GM08714 (cell line): ENCODE results near the gene SALL2.
"Not testable (repeated sequence)": the region's sequence is repeated elsewhere in the genome, so short reads cannot be mapped to it uniquely, and the experiment has no call there.

Source experiments
- H3K4me3 ChIP-seq: fragments of 200-500 bp; sonication (Bioruptor generic); 2 replicates; pipeline ENCODE4 v1.5.1; 2014; ENCODE audit warnings: mild to moderate bottlenecking, low read length, inconsistent platforms
- ZNF274 ChIP-seq: IDR thresholded peaks from 2 replicates; pipeline ENCODE4 v1.6.1; 2012; ENCODE audit warnings: mild to moderate bottlenecking, low read depth, low read length

Gene SALL2

GRCh38 chr14:21525962-21526671, at the start of gene SALL2:
Gene SALL2 (minus strand): TSS chr14:21526346. CDS start chr14:21526127, 219 bp downstream.
- TF ChIP-seq ZNF274, result no peak
- peak within 1 kb of the TSS; percentile 53 for H3K4me3 ChIP-seq

- no peak overlapping the region for H3K4me3 ChIP-seq
- TF ChIP-seq ZNF274, result no peak
Measured at GRCh38 chr14:21575661-21576060, 49.5 kb upstream of the SALL2 start.

- TF ChIP-seq ZNF274, result no peak
Measured at GRCh38 chr14:21572604-21573003, 46.5 kb upstream of the SALL2 start.

DNA sequence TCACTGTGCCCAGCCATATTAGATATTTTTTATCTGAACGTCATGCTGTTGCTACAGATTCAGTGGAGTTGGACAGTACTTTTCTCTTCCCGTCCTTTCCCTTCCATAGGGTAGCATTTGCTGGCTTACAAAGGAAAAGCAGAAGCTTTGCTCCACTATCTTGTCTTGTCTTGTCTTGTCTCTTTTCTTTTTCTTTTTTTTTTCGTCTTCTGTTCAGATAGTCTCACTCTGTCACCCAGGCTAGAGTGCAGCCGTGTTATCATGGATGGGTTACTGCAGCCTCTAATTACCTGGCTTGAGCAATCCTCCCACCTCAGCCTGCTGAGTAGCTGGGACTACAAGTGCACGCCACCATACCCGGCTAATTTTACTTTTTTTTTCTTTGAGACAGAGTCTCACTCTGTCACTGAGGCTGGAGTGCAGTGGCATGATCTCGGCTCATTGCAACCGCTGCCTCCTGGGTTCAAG, 32.6 kb upstream of the SALL2 start:
- TF ChIP-seq ZNF274, result no peak
- no peak overlapping the region for H3K4me3 ChIP-seq

More at GRCh38 chr14:21572604-21573003, 46.5 kb upstream of the SALL2 start:
- no peak overlapping the region for H3K4me3 ChIP-seq

GRCh38 chr14:21557084-21557901, 31.1 kb upstream of the SALL2 start:
- H3K4me3 ChIP-seq, result no peak overlapping the region; the same call in 1 of the 2 replicates
- no peak for TF ChIP-seq ZNF274

GRCh38 chr14:21556378-21557083, 30.4 kb upstream of the SALL2 start:
- no peak overlapping the region for H3K4me3 ChIP-seq
- TF ChIP-seq ZNF274, result no peak

DNA sequence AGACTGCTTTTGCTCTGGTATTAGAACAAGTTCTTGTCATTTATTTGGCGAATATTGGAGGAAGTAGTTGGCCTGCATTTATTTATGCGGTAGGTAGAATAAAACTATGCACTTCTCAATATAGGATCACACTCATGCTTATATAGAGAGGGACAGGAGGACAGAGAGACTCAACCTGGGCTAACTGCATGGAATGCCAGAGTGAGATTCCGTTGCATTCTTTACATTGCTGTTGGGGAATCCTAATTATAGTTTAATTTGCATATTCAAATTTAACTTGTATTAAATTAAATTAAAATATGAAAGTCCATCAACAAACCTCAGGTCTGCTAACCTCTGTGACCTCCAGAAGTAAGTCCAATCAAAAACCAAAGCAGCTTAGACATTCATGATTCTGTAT, 27.1 kb upstream of the SALL2 start:
- H3K4me3 ChIP-seq, result no peak overlapping the region
- no peak for TF ChIP-seq ZNF274

DNA sequence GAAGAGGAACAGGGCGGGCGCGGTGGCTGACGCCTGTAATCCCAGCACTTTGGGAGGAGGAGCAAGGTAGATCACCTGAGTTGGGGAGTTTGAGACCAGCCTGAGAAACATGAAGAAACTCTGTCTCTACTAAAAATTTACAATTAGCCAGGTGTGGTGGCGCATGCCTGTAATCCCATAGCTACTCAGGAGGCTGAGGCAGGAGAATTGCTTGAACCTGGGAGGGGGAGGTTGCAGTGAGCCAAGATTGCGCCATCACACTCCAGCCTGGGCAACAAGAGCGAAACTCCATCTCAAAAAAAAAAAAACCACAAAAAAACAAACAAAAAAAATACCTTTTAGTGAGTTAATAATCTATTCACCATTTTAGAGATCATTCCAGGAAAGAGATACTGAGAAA, 18.4 kb upstream of the SALL2 start:
- H3K4me3 ChIP-seq, result not testable (repeated sequence)

DNA sequence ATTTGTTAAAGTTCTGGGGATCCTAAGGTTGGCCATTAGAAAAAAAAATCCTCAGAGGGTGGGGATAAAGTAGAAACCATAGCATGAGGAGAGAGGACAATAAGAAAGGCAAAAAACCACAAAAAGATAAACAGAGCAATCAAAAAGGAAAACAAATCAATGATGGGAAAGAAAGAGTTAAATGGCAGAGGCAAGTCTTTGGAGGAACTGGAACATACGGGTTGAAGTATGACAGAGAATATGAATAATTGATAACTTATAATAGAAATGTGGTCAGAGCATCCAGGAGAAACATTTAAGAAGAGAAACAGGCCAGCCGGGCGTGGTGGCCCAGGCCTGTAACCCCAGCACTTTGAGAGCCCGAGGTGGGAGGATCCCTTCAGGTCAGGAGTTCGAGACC, 17.8 kb upstream of the SALL2 start:
- no peak overlapping the region for H3K4me3 ChIP-seq
- TF ChIP-seq ZNF274, result no peak

DNA sequence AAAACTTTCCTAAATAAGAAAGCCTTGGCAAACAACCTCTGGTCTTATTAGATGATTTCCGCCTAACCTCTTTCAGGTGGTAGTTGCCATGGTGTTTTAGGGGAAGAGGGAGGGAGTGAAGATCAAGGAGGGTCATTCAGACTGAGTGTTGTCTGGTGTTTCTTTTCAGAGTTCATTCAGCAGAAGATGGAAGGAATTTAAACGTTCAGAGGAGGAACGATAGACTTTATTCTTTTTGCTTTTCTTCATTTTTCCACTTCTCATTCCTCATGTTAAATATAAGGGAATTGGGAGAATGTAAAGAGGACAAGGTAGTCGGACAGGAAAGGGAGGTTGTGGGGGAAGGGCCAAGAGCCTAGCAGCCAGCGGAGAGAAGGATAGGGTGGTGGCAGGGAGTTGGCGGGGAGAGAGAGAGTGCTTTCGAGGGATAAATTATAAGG, 17.4 kb upstream of the SALL2 start:
- no peak for TF ChIP-seq ZNF274

GRCh38 chr14:21541413-21542074, 15.4 kb upstream of the SALL2 start:
- no peak overlapping the region for H3K4me3 ChIP-seq
- TF ChIP-seq ZNF274, result no peak

More for the DNA sequence above, 17.4 kb upstream of the SALL2 start:
- no peak overlapping the region for H3K4me3 ChIP-seq

DNA sequence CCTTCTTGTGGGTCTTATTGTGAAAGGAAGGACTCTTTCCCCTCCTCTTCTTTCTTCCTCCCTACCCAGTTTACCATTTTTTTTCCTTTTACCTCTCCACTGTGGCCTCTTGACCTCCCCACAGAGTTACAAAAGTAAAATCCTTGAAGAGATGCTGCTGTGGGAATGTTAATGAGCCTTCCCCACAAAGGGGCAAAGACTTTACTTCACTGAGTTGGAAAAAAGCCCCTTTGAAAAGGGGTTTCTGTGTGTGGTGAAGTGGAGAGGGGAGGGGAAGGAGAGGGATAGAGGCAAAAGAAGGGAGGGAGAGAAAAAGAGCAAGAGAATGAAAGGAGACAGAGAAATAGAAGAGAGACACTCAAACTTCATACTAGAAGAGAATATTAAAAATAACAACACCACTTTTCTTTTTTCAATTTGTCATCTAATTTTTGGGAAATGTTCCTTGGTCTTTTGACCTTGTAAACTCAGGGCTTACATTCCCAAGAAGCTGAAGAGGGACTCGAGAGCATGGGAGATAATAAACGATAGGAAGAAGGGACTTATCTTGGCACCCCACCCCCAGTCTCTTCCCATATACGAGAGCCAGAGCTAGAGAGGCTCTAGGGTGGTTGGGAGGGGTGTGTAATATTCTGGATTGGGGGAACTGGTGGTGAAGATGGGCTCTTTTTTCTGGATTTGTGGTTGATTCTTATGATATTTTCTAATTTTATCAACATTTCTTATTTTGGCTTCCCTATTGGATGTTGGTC, 13.2 kb upstream of the SALL2 start:
- H3K4me3 ChIP-seq, result no peak overlapping the region
- no peak for TF ChIP-seq ZNF274

DNA sequence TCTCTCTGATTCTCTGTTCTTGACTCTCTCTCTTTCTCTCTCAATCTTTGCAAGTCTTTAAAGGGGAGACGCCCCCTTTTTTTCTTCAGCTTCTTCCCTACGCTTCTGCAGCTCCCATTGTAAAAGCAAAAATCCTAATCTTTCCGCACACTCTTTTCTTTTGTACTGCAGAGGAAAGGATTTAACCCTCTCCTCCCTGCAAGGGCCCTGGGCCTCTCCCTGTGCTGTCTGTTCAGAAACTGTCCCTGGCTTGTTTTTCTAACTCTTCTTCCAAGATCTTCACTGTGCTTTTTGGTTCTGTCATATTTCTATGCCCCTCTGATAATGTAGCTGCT, 10.9 kb upstream of the SALL2 start:
- no peak for TF ChIP-seq ZNF274
- no peak overlapping the region for H3K4me3 ChIP-seq

- TF ChIP-seq ZNF274, result no peak
- no peak overlapping the region for H3K4me3 ChIP-seq
Measured at GRCh38 chr14:21536418-21537089, 10.4 kb upstream of the SALL2 start.
